NCI-H2196 treated with DMSO at 0.1 percent for 48 hours (cell line): Measurements from ENCODE around the gene NEU1.
"Not testable (repeated sequence)": the region's sequence is repeated elsewhere in the genome, so short reads cannot be mapped to it uniquely, and the experiment has no call there.

Source experiments
- DNase-seq: peaks from one replicate; lab custom pipeline; 2025; ENCODE audit not compliant: unreplicated experiment; lab: John Stamatoyannopoulos, UW

NEU1 gene

DNA sequence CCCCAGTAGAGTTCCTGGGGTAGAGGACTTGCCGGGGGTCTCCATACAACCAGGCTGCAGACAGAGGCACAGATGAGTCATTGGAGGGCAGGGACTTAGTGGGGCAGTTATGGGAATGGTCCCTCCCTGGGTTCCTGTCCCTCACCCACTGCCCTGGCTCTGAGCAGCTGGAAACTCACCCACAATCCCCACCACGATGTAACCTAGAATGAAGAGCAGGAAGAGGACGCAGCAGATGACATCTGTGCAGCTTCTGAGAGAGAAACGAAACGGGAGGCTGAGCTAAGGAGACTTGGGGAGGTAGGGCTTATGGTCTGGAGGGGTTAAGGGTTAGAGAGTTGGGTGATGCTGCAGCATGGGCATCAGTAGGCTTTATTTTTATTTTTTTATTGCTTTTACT, 13.3 kb upstream of the NEU1 start:
- no peak for DNase-seq

DNA sequence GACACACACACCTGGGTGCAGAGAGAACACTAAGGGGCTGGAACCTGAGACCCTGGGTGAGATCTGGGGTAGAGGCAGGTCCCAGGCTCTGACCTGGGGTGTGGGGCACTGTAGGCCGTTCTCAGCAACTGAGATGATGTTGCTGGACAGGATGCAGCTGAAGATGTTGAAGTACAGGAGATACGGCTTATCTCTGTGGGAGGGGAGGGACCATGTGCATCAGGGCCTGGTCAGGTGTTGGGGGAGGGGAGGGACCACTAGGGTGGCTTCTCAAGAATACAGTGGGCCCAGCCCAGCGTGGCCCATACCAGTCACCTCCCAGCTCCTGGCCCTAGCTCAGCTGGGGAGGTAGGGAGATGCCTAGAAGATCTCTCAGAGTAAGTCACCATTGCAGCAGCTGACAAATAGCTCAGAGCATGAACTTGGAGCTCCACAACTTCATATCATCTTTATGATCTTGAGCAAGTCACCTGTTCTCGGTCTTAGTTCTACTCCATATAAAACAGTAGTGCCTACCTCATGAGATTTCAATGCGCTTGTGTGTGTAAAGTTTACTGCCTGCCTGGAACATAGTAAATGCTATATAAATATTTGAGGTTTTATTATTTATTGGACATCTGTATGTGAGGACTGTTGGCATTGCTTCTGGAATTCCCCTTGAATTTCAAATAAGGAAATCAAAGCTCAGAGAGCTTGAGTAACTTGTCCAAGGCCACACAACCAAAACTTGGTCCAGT, 12.4 kb upstream of the NEU1 start:
- no peak for DNase-seq

DNA sequence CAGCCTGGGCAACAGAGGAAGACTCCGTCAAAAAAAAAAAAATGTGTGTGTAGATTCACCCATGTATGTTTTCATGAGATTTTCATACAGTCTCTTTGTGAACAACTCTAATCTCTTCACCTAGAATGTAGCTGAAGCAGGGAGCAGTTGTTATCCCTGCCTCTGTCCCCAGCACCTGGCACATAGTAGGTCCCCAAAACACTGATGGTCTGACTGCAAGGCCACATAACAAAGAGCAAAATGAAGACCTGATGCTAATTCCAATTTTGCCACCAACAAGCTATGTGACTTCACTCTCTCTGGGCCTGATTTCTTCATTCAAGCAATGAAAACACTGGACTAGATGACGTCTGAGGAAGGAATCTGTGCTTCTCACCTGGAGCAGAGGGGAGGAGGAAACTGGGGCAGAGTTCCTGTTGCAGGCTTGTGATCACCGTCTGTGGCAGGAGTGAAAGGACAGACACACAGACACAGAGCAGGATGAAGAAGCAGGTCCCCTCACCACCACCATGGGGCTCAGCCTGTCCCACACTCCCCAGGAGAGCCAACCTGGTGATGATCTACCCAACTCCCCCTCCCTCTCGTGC, 11.6 kb upstream of the NEU1 start:
- DNase-seq = no peak

DNA sequence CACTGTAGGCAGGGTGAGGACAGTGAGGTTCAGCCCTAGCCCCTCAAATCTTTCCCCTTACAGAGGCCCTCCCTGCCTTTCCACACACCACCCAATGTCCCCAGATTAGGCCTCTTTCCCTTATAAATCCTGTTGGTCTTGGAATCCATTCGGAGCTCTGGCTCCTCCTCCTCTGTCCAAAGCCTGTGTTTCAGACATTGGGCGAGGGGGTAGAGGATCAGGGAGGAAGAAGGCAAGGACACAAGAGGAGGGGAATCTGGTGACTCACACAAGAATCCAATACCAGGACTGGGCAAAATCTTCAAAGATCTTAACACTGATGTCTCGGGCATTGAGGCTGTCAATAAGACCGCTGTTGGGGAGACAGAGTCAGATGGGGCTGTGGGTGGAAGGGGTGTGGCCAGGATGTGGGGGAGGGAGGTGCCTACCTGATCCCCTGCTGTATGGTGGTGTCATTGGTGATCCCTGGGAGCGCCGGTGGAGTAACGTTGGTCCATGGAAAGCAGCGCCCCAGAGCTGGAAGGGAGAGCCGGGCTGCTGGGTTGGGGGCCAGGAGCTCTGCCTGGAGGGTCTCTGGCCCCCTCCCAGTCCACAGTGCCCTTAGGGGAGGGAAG, 8.5 kb upstream of the NEU1 start:
- DNase-seq = no peak

- DNase-seq = no peak
These were observed 7.8 kb upstream of the NEU1 start for GRCh38 chr6:31870385-31870921.

DNA sequence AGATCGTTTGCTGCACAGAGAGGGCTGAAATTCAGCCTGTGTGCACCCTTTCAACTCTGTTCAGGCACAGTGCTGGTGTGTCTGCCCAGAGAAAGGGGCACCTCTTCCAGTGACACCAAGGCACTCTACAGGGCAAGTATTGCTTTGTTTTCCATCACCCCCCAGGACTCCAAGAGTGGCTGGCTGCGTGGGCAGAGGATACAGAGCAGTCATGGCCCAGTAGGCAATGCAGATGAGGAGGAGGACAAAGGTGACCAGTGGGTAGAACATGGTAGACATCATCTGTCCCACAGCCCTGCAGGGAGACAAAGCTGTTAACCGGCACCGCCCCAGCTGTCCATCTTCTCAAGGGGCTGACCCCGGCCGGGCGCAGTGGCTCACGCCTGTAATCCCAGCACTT, 6.7 kb upstream of the NEU1 start:
- no peak for DNase-seq

GRCh38 chr6:31868658-31868971, 6.0 kb upstream of the NEU1 start:
- not testable (repeated sequence) for DNase-seq

DNA sequence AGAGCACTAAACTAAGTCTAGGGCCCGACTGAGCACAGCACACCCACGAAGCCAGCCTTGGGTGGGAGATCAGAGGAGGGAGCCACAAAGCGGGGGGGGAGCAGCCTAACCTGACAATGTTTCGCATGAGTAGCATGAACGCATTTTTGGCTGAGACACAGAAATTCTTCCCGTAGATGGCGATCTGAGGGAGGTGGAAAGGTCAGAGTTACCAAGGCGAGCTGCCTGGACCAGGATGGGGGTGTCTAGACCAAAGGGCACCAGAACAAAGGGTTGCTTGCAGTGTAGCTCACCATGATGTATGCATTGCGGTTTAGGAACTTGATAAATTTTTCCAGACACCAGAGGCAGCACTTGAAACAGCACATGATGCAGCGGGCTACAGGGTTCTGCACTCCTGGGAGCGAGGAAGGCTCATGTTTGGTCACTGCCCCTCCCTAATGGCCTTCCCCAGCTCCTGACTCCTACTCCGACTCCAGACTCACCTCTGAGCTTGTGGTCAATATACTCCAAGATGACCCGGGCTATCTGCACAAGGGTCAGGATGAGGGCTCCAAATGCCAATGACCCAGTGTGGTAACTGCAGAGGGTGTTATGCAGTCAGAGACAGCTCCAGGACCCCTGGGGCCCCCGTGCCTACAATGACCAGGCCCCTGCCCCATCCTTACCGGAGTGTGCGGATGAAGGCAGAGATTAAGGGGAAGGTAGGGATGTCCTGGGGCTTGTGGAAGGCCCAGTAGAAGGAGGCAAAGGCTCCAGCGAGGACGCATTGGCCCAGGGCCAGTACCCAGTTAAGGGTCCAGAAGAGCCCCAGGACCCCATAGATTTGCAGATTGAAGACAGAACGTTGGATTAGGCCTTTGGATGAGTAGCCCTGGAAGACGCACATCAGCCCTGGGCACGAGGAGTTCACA, 2.8 kb upstream of the NEU1 start:
- no peak for DNase-seq

- no peak for DNase-seq
These were observed 2.2 kb upstream of the NEU1 start for GRCh38 chr6:31864818-31865204.

GRCh38 chr6:31864123-31864562, 1.5 kb upstream of the NEU1 start:
- DNase-seq = not testable (repeated sequence)

GRCh38 chr6:31861919-31862343, 690 bp downstream of the NEU1 start:
- no peak for DNase-seq

DNA sequence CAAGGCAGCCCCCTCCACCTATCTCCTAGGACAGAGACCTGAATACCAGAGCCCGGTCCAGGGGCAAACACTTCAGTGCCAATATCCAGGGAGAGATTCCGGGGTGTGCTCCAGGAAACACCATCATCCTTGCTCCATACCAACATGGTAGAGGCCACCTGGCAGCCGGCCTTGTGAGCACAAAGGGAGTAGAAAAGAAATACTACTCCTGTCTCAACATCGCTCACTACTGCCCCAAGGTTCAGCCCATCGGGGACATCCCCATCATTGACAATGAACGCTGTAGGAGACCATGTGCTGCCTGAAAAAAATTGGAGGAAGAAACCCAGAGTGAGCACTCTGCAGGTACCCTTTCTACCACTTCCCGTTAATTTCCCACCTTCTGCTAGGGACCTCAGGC, 1.5 kb downstream of the NEU1 start:
- DNase-seq = no peak

- no peak for DNase-seq
These were observed 2.3 kb downstream of the NEU1 start for GRCh38 chr6:31860349-31860748.

- DNase-seq = no peak
These were observed 2.7 kb downstream of the NEU1 start for GRCh38 chr6:31859923-31860322.

DNA sequence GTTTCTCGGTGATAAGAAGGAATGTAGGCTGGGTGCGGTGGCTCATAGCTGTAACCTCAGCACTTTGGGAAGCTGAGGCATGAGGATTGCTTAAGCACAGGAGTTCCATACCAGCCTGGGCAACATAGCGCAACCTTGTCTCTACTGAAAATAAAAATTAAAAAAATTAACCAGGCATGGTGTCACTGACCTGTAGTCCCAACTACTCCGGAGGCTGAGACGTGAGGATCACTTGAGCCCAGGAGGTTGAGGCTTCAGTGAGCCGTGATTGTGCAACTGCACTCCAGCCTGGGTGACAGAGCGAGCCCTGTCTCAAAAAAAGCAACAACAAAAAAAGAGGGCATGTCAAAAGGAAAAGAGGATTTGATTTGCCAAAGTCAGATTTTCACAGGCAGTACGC, 3.9 kb downstream of the NEU1 start:
- no peak for DNase-seq

DNA sequence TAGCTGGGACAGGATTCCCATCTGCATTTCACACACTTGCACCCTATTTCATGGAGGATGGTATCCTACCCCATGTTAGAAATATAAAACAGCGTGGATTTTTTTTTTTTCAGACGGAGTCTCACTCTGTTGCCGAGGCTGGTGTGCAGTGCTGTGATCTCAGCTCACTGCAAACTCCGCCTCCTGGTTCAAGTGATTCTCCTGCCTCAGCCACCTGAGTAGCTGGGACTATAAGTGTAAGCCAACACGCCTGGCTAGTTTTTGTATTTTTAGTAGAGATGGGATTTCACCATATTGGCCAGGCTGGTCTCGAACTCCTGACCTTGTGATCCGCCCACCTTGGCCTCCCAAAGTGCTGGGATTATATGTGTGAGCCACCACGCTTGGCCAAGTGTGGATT, 4.8 kb downstream of the NEU1 start:
- not testable (repeated sequence) for DNase-seq

DNA sequence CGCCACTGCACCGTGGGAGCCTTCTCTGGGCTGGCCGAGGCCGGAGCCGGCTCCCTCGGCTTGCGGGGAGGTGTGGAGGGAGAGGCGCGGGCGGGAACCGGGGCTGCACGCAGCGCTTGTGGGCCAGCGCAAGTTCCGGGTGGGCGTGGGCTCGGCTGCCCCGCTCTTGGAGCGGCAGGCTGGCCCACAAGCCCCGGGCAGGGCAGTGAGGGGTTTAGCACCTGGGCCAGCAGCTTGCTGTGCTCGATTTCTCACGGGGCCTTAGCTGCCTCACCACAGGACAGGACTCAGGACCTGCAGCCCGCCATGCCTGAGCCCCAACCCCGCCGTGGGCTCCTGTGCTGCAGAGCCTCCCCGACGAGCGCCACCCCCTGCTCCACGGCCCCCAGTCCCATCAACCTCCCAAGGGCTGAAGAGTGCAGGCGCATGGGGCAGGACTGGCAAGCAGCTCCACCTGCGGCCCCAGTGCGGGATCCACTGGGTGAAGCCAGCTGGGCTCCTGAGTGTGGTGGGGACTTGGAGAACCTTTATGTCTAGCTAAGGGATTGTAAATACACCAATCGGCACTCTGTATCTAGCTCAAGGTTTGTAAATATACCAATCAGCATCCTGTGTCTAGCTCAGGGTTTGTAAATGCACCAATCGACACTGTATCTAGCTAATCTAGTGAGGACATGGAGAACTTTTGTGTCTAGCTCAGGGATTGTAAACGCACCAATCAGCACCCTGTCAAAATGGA, 10.5 kb downstream of the NEU1 start:
- DNase-seq = not testable (repeated sequence)

DNA sequence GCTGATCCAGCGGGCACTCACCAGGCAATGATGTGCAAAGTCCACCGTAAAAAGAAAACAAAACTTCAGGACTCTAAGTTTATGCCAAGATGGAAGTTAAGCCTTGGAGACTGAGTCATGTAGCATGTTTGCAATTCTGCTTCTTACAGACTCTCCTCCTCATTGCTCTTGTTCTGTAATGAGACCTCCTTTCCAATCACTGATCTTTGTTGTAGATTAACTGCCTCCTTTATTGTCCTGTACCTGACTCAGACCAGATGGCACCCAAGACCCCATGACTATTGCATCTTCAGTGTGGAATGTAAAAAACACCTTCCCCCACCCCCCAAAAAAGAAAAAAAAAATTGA, 11.2 kb downstream of the NEU1 start:
- no peak for DNase-seq

GRCh38 chr6:31850765-31851484, 11.7 kb downstream of the NEU1 start:
- DNase-seq = no peak
